Ovary (tissue), 9 donors: ENCODE data around the gene CLOCK. TPM values are rescaled to one million over a fixed set of nuclear protein-coding genes. Genes with fewer than 3 reads are reported as not detected.

ENCODE experiments used
- DNase-seq, 5 donors: peaks; one replicate each; pipeline ENCODE4 v3.0.0-alpha.2; 2019 to 2020
- H3K27ac ChIP-seq, 2 donors: fragments of 200-600 bp; one replicate each; pipeline versions ENCODE4 v1.5.1 to v1.8.0; 2019 to 2022
- H3K27me3 ChIP-seq: fragments of 200-600 bp; one replicate; pipeline ENCODE4 v1.8.0; 2022
- H3K36me3 ChIP-seq: fragments of 200-600 bp; sonication (generic); one replicate; pipeline ENCODE4 v1.5.1; 2019
- H3K4me1 ChIP-seq: one replicate; pipeline ENCODE4 v1.8.1; 2013; ENCODE audit warnings: mild to moderate bottlenecking, moderate library complexity; ENCODE audit not compliant: insufficient read depth
- H3K4me3 ChIP-seq: fragments of 200-600 bp; sonication (generic); one replicate; pipeline ENCODE4 v1.5.1; 2017
- H3K9me3 ChIP-seq, 2 donors: fragments of 200-600 bp in 1 of 2; sonication (generic) in 1 of 2; one replicate each; pipeline versions ENCODE4 v1.5.1 to v1.8.1; 2013 to 2019; ENCODE audit warnings: mild to moderate bottlenecking in 1 of 2, moderate library complexity in 1 of 2
- CTCF ChIP-seq, 3 donors: fragments of 450-650 bp in 2 of 3; fragments of 200-600 bp in 1 of 3; IDR thresholded peaks; one replicate each; pipeline versions ENCODE4 v1.5.1 to v1.8.0; 2016 to 2022; ENCODE audit warnings: antibody characterized with exemption in 3 of 3, mild to moderate bottlenecking in 1 of 3
- EP300 ChIP-seq: sonication (generic); formaldehyde crosslinking; IDR thresholded peaks from one replicate; pipeline ENCODE4 v1.6.1; 2017; ENCODE audit warnings: antibody characterized with exemption
- POLR2A ChIP-seq: fragments of 450-650 bp; IDR thresholded peaks from one replicate; pipeline ENCODE4 v1.6.1; 2017; ENCODE audit warnings: antibody characterized with exemption, mild to moderate bottlenecking, moderate library complexity
- WGBS, 3 donors: extraction: QIAGEN DNeasy Blood & Tissue Kit in 1 of 3; methylation state at CpG; one replicate each; pipeline versions ENCODE4 v1.1.5 to v1.1.7; 2013 to 2017; 5-methylcytosine and 5-hydroxymethylcytosine counted together
- intact Hi-C, 4 donors: fragments of 100-400 bp; cut with DNase I; formaldehyde crosslinking; loops; one replicate each; pipeline versions ENCODE4 v1.11.0 to v1.15.1; 2022 to 2023
- polyA plus RNA-seq, 2 donors: library from polyadenylated mRNA; stranded (reverse); fragments of 200-250 nt in 1 of 2; fragments of 350-450 nt in 1 of 2; fragmentation: Illumina TruSeq in 1 of 2; extraction: RNeasy Lipid Tissue Mini Kit (QIAGEN cat#74804) in 1 of 2; gene quantifications; one replicate each; pipeline ENCODE4 v1.2.3, GENCODE V29; 2013 to 2014
- total RNA-seq, 7 donors: library from RNA; depleted of rRNA in 2 of 7; stranded (reverse); fragments of >200 nt in 2 of 7; fragmentation: NEBNext Ultra II Directional in 3 of 7; extraction: Animal tissue kit (Norgen Biotek cat#: 25700) in 3 of 7; gene quantifications; one replicate each; pipeline versions ENCODE4 v1.1.0 to v1.2.4, GENCODE V29; 2016 to 2023
- donor health status: DM: no; HTN: no; CAD: no; lungs with moderate emphysema.
- donor health status: DM: no; HTN: no; CAD: no.
- donor health status: Bipolar disorder and iron deficiency.
- donor health status: DM: yes; HTN: yes; CAD: no.
- donor health status: DM: no; HTN: no; CAD: no.
- donor health status: DM: yes; HTN: yes; CAD: no.

The CLOCK gene
- total and polyA plus RNA-seq, 9 donors: 5.4 to 36.4 (median 27.5) TPM

- H3K9me3 ChIP-seq: no peaks in the 10 kb centered on the region
- no peaks in the 10 kb centered on the region for H3K4me1 ChIP-seq
- H3K27ac ChIP-seq: no peak overlapping the region
- H3K4me3 ChIP-seq: no peak overlapping the region
- 85 to 90% (median 88%) methylated on average over 1 of the region's 1 CpG for WGBS, 3 donors
- TF ChIP-seq EP300: no peak
- no peak for TF ChIP-seq POLR2A
- H3K27me3 ChIP-seq: no peaks in the 10 kb centered on the region
- no peak for DNase-seq
- H3K36me3 ChIP-seq: no peaks in the 10 kb centered on the region
- intact Hi-C loops: no loop called here
Observed at GRCh38 chr4:55442541-55442940, 104.2 kb downstream of the CLOCK start.

GRCh38 chr4:55440786-55441185 lies 105.9 kb downstream of the CLOCK start:
- 96 to 97% (median 96%) methylated on average over 2 of the region's 2 CpGs for WGBS, 3 donors
- no peaks in the 10 kb centered on the region for H3K36me3 ChIP-seq
- TF ChIP-seq POLR2A: no peak
- no peak for TF ChIP-seq CTCF (IDR thresholded peaks at IDR 0.05)
- no peak for TF ChIP-seq EP300
- H3K27ac ChIP-seq: no peak overlapping the region
- intact Hi-C loops: no loop called here
- no peaks in the 10 kb centered on the region for H3K4me1 ChIP-seq
- no peak for DNase-seq
- H3K9me3 ChIP-seq: no peaks in the 10 kb centered on the region
- H3K27me3 ChIP-seq: no peaks in the 10 kb centered on the region
- no peak overlapping the region for H3K4me3 ChIP-seq

- H3K27ac ChIP-seq: no peak overlapping the region
- H3K36me3 ChIP-seq: no peaks in the 10 kb centered on the region
- no peaks in the 10 kb centered on the region for H3K9me3 ChIP-seq
- no peak for TF ChIP-seq CTCF (IDR thresholded peaks at IDR 0.05)
- no peak for TF ChIP-seq EP300
- no peak for TF ChIP-seq POLR2A
- H3K4me1 ChIP-seq: no peaks in the 10 kb centered on the region
- H3K27me3 ChIP-seq: no peaks in the 10 kb centered on the region
- DNase-seq: no peak
- intact Hi-C loops: no loop called here
- no peak overlapping the region for H3K4me3 ChIP-seq
Observed at GRCh38 chr4:55439023-55439422, 107.7 kb downstream of the CLOCK start.

GRCh38 chr4:55438314-55438713 lies 108.4 kb downstream of the CLOCK start:
- Histone ChIP-seq H3K4me1 (no peaks in the 10 kb centered on the region), H3K9me3 (no peaks in the 10 kb centered on the region), H3K27ac (no peak overlapping the region), H3K4me3 (no peak overlapping the region), H3K36me3 (no peaks in the 10 kb centered on the region), H3K27me3 (no peaks in the 10 kb centered on the region)
- intact Hi-C loops: no loop called here
- WGBS, 3 donors: 84 to 92% (median 90%) methylated on average over 2 of the region's 2 CpGs
- TF ChIP-seq POLR2A (no peak), CTCF (IDR thresholded peaks at IDR 0.05) (no peak), EP300 (no peak)
- DNase-seq: no peak

GRCh38 chr4:55437823-55438222 lies 108.9 kb downstream of the CLOCK start:
- no peaks in the 10 kb centered on the region for H3K27me3 ChIP-seq
- H3K36me3 ChIP-seq: no peaks in the 10 kb centered on the region
- WGBS, 3 donors: 77 to 83% (median 79%) methylated on average over 3 of the region's 3 CpGs
- no peak for TF ChIP-seq CTCF (IDR thresholded peaks at IDR 0.05)
- TF ChIP-seq POLR2A: no peak
- TF ChIP-seq EP300: no peak
- H3K4me3 ChIP-seq: no peak overlapping the region
- no peaks in the 10 kb centered on the region for H3K4me1 ChIP-seq
- intact Hi-C loops: no loop called here
- DNase-seq: no peak
- H3K27ac ChIP-seq: no peak overlapping the region
- no peaks in the 10 kb centered on the region for H3K9me3 ChIP-seq
